Measurements from ENCODE around the gene ACSS2.
"Not testable (repeated sequence)": the region's sequence is repeated elsewhere in the genome, so short reads cannot be mapped to it uniquely, and the experiment has no call there.

The ACSS2 gene

DNA sequence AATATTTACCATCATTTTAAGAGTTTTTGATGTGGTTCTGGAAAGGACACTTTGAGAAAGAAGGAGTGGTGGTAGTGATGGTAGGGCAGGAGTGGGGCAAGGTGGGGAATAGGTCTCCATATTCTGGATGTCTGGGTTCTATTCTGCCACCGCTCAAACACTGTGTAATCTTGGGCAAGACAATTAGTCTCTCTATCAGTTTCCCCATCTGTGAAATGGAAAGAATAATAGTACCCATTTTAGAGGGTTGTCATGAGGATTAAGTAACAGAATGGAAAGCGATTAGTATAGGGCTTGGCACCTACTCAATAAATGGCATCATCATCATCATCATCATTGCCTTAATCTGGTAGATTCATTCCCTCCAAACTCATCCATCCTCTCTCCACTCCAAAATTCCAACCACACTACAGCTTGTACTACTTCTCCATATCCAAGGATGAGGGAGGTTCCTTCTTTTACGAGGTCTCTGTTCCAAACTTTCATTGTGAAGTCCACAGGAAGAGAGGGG is 2.8 kb upstream of the ACSS2 start:
- DNase-seq: no peak

DNA sequence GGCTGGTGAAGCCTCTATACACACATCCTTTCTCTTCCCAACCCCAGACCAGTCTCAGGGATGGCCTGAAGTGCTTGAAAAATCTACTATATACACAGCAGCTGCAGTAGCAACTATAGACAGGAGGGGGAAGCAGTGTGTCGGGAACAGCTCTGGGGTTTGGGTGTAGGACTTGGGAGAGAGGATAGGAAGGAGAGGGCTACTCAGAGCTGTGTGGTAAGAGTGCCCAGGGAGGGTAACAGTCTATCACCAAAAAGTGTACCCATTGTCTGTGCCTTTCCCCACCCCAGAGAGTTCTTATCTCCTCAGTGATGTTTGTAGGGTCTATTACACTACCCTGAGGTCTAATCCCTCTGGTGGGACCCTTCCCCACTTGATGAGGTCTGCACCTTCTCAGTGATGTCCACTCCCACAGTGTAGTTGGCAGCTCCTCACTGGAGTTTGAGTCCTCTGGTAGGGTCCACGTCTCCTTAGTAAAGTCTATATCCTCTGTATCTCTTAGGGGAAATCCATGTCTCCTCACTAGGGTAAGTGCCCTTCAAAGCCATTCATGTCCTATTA is 2.2 kb upstream of the ACSS2 start:
- peak in 51 of 56 donors; percentile 10 to 85 (median 56) for DNase-seq

DNA sequence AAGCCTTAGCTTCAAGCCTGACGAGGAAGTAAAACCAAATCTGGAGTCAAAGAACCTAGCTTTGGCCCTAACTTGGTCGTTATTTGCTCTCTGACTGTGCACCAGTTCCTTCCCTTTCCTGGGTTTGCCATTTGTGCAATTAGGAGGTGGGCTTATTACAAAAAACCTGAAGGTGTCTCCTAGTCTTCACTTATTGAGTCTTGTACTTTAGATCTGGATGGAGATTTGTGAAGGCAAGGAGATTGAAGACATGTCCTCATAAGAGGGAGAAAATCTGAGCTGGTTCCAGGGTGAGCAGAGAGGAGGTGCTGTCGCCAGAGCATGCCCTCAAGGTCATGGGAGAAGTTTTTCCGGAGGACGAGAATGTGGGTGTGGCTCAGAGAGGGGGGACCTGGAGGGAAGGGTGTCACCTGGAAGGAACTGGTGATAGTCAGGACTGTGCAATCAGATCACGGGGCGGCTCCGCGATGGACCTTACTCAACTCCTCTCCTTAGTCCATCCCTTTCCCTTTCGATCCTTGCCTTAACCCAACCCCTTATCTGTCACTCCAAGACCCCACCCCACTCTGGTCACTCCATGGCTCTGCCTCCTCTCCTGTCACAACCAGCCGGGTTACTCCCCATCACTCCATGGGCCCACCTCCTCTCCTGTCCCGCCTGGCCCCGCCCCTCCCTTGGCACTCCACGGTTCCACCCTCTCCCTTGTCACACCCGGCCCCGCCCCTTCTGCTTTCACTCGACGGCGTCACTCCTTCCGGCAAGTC is 588 bp upstream of the ACSS2 start:
- peak in 6 of 56 donors; percentile 91 to 100 (median 96) for DNase-seq

DNA sequence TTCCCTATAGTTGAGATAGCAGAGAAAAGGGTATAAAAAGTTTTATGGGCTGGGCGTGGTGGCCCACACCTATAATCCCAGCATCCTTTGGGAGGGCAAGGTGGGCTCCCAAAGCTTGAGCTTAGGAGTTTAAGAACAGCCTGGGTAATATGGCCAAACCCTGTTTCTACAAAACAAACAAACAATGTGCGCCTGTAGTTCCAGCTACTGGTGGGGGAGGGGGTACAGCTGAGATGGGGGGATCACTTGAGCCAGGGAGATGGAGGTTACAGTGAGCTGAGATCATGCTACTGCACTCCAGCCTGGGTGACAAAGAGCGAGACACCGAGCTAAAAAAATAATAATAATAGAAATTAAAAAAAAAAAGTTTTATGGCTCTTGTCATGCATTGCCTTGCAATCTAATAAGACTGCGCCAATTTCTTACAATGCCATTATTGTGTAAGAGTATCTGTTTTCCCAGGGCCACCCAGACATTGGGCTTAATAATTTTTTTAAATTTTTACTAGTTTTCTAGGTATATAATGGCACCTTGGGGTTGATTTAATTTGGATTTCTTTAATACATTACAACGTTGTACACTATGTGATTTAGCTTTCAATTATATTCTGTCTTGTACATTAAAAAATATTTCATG is 3.9 kb downstream of the ACSS2 start:
- DNase-seq: peak in 32 of 56 donors; percentile 1 to 45 (median 20)

DNA sequence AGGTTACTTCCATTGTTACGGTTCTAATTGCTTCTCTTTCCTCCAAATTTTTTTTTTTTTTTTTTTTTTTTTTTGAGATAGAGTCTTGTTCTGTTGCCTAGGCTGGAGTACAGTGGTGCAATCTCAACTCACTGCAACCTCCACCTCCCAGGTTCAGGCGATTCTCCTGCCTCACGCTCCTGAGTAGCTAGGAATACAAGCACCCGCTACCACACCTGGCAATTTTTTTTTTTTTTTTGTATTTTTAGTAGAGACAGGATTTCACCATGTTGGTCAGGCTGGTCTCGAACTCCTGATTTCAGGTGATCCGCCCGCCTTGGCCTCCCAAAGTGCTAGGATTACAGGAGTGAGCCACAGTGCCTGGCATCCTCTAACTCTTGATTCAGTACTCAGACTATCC is 4.6 kb downstream of the ACSS2 start:
- DNase-seq: not testable (repeated sequence)

DNA sequence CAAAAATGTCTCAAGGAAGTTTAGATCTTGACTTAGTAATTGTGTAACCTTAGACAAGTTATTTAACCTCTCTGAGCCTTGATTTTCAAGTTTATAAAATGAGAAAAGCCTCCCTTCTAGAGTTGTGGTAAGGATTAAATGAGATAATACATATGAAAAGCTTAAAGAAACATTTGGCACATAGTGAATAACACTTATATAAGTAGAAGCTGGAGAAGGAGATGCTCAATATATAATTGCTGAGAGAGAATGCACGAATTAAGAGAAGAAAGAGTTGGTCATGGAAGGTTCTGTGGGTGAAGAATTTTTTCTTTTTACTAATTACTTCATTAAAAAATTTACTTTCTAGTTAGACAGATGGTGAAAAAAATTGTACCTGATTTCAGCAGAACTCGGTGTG is 5.3 kb downstream of the ACSS2 start:
- DNase-seq: no peak

DNA sequence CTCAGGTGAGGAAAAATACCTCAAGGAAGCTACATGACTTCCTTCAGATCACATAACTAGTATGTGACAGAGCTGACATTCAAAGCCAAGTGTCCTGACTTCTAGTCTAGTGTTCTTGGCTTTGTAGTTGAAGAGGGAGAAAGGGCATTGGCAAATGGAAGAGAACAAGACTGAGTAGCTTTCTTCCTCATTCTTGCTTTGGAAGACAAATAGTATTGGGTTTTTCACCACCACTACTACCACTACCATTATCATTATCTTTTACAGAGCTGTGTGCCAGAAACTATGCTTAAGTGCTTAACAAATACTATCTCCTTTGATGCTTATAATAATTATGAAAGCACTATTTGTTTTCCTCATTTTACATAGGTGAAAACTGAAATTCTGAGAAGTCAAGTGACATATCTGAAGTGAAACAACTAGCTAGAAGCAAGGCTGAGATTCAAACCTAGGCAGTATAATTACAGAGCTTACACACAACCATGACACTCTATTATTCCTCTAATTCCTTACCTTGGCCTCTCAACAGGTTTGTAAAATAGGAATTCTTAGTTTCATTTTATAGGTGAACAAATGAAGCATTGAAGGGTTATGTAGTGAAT is 6.8 kb downstream of the ACSS2 start:
- DNase-seq: no peak

DNA sequence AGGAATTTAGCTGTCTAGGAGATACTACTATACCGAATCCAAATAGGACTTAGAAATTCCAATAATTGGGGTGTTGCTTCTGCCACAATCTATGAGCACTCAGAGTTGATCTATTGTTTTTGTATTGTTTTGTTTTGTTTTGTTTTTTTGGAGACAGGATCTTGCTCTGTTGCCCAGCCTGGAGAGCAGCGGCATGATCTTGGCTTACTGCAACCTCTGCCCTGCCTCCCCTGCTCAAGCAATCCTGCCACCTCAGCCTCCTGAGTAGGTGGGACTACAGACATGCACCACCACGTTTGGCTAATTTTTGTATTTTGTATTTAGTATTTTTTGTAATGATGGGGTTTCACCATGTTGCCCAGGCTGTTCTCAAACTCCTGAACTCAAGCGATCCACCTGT is 7.4 kb downstream of the ACSS2 start:
- DNase-seq: no peak

DNA sequence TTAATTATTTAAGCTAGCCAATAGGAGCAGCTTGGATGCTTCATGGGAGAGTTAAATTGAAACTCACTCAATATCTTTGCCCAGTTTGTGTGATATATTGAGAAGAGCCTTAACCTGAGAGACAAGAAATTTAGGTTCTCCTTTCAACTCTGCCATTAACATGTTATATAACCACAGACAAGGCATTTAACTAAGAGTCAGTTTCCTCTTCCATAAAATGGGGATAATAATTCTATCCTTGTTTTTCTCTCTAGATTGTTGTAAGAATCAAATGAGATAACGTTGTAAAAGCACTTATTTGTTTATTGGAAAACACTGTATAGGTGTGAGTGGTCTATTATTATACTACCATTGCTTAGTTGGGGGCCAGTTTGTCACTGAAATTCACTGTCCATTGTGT is 7.8 kb downstream of the ACSS2 start:
- no peak for DNase-seq

DNA sequence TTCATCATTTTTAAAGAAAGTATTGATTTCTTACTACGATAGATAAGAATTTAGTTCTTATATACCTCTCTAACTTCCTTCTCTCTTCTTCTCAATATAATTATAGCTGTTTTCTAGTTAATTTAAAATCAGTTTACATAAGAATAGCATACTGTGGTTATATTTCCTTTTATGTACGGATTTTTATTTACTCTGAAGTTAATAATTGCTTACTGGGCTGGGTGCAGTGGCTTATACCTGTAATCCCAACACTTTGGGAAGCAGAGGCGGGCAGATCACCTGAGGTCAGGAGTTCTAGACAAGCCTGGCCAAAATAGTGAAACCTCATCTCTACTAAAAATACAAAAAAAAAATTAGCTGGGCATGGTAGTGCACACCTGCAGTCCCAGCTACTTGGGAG is 9.7 kb downstream of the ACSS2 start:
- DNase-seq: no peak

DNA sequence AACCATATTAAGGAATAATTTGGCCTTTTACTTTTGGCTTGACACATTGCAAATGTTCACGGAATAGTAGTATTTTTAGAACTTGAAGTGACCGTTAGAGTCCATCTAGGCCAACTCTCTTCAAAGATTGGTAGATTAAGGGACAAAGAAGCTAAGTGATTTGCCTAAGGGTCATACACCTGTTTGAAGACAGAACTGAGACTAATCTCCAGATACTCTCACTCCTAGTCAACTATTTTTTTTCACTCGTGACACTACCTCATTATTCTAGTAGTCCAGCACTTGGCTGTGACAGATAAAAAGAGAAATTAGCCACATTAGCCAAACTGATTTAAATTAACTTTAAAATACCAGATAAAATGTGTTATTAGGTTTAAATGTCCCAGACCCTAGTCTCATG is 10.6 kb downstream of the ACSS2 start:
- DNase-seq: no peak

DNA sequence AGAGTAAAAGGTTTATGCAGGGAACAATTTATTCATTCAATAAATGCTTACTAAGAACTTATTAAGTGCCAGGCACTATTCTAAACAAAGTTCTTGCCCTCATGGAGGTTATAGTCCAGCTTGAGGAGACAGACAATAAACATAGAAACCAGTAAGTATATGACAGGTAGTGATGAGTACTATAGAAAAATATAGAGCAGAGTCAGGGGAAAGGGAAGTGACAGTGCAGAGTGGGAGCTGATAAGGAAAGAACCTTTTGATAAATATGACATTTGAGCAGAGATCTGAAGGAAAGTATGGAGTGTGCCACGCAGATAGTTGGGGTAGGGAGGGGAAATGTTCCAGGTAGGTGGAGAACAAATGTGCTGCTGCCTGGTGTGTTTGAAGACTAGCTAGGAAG is 12.1 kb downstream of the ACSS2 start:
- no peak for DNase-seq

DNA sequence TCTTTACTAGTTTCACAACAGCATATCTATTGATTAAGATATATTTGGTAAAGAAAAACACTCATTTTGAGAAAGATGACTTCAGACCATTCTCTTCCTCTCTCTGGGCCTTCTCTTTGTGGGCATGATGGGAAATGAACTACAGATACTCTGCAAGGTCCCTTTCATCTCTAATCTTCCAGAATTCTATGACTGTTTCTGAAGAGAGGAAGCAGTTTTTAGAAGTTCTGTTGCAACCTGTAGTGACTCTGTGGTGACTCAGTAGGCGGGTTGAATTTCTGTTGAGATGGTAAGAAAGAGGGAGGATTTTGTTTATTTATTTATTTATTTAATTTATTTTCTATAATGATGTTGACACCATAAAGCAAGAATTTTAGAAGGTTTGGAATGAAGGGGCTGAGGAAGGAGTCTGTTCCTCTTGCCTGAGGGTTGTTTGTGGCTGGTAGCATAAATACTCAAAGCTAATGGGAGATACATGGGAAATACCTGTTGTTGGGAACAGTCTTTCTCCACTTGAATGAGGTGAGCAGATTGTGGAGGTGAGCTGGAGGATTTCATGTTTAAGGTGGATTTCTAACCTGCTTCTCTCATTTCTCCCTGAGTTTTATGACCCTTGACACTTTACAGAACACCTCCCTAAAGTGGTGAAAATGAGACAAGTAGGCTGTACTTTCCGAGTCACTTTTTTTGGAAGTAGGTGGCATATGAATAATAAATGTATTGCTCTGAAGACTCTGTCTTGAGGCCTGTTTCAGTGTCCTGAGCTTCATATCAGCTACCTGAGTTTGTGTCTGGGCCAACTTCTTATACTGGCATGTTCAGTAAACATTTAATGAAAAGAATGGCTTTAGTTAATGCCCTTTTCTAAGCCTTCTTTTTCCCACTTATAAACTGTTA is 15.0 kb downstream of the ACSS2 start:
- DNase-seq: no peak

DNA sequence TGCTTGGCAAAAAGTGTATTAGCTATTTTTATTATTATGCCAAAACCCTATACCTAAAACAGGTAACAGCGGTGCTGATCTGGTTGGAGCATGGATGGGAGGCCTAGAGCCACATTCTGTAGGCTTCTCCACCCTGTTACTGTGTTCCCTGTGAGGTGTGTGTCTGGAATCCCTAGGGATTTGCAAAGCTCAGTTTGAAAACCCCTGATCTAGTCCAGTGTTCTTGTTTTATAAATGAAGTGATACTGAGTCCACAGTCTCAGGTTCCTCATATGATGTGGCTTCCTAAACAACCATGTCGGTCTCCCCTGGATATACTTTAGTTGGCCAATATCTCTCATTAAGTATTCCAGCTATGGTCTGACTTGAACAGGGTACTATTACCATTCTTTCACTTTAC is 16.3 kb downstream of the ACSS2 start:
- no peak for DNase-seq

DNA sequence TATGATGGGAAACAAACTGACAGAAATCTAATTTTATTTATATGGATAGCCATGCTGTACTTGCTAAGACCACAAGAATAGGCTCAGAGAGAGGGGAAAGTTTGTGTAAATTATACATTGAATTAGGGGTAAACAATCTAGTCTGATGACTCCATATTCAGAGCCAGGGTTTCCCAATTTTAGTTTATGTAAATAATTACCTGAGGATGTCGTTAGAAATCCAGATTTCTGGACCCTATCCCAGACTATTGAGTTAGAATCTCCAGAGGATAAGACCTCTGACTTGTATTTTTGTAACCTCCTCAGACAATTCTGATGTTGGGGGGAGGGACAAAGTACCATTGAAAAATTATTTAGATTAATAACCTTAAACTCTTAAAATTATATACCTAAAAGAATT is 18.3 kb downstream of the ACSS2 start:
- no peak for DNase-seq

DNA sequence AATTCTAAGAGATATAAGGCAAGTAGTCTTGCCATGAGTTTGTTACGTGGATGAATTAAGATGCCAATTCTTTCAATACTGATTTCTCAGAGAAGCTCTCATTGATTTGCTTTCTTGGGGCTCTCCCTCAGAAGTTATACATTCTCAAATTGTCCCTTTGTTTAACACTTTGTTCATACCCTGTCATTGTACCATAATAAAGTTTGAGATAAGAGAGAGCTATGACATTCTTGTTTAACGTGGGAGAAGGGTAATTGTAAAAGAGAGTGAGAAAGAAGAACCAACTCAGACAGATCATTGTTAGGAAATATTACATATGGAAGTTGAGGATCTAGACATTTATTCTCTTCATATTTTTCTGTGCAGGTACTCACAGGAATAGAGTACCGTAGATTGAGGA is 19.1 kb downstream of the ACSS2 start:
- no peak for DNase-seq

DNA sequence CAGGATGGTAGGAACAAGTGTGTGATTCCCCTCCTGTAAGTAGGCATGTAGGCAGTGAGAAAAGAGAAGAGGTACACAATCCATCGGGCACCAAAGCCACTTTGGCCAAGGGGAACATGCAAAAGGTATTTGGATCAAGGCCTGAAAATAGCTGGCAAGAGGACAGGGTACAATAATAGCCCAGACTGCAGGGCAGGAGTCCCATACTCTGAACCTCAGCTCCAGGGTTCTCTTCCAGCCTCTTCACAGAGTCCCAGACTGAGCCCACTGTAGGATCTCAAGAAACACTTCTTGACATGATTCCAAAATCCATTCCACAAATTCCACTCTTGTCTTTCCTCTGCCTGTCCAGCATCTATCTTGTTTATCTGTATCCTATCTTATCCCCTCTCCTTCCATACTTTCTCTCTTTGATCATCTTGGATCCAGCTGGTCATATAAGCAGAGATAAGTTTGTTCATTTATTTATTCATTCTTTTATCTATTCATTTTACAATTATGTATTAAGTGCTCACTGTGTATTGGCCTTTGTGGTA is 19.7 kb downstream of the ACSS2 start:
- no peak for DNase-seq

DNA sequence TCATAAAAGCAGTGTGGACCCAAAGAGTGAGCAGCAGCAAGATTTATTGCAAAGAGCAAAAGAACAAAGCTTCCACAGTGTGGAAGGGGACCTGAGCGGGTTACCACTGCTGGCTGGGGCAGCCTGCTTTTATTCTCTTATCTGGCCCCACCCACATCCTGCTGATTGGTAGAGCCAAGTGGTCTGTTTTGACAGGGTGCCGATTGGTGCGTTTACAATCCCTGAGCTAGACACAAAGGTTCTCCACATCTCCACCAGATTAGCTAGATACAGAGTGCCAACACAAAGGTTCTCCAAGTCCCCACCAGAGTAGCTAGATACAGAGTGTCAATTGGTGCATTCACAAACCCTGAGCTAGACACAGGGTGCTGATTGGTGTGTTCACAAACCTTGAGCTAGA is 21.7 kb downstream of the ACSS2 start:
- DNase-seq: not testable (repeated sequence)

DNA sequence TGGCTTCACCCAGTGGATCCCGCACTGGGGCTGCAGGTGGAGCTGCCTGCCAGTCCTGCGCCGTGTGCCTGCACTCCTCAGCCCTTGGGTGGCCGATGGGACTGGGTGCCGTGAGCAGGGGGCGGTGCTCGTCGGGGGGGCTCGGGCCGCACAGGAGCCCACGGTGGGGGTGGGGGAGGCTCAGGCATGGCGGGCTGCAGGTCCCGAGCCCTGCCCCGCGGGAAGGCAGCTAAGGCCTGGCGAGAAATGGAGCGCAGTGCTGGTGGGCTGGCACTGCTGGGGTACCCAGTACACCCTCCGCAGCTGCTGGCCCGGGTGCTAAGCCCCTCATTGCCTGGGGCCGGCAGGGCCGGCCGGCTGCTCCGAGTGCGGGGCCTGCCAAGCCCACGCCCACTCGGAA is 22.3 kb downstream of the ACSS2 start:
- not testable (repeated sequence) for DNase-seq

DNA sequence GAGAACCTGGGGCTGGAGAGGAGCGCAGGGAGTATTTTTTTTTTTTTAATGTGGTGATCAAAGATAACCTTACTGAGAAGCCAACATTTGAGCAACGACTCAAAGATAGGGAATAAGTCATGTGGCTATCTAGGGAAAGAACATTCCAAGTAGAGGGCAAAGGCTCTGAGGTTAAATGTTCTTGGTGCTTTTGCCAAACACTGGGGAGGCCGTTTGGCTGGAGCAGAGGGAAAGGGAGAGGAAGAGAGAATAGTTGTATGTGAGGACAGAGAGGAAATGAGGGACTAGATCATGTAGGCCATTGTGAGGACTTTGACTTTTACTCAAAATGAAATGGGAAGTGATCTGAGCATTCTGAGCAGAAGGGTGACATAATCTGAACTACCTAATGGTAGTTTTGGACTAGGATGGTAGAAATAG is 27.8 kb downstream of the ACSS2 start:
- no peak for DNase-seq

Measured in nucleus accumbens (tissue), 56 donors.